Activated CD4-positive, alpha-beta T cell treated with anti-CD3 and anti-CD28 coated beads for 24 hours (primary cell): ENCODE measurements around the gene CACNA1F.

Source experiments
- DNase-seq, 2 donors: peaks; one replicate each; pipeline ENCODE4 v3.0.0-alpha.2; 2020; ENCODE audit warnings: low read depth in 2 of 2

Gene CACNA1F

GRCh38 chrX:49199315-49199595 is 33.9 kb downstream of the CACNA1F start:
- DNase-seq = no peak

- no peak for DNase-seq
Measured at GRCh38 chrX:49198540-49199314, 34.4 kb downstream of the CACNA1F start.

- DNase-seq = no peak
Measured at GRCh38 chrX:49197543-49198087, 35.5 kb downstream of the CACNA1F start.

- DNase-seq = no peak
Measured at GRCh38 chrX:49193542-49193964, 39.6 kb downstream of the CACNA1F start.

GRCh38 chrX:49192722-49193328 is 40.3 kb downstream of the CACNA1F start:
- DNase-seq = no peak

GRCh38 chrX:49191574-49192011 is 41.5 kb downstream of the CACNA1F start:
- DNase-seq = no peak

GRCh38 chrX:49190821-49191573 is 42.1 kb downstream of the CACNA1F start:
- DNase-seq = peak; percentile 54 to 73

GRCh38 chrX:49189606-49190005 is 43.5 kb downstream of the CACNA1F start:
- DNase-seq = no peak

GRCh38 chrX:49188468-49189076 is 44.6 kb downstream of the CACNA1F start:
- no peak for DNase-seq

GRCh38 chrX:49187526-49187925 is 45.6 kb downstream of the CACNA1F start:
- no peak for DNase-seq

- no peak for DNase-seq
Measured at GRCh38 chrX:49187028-49187394, 46.1 kb downstream of the CACNA1F start.

GRCh38 chrX:49186125-49187027 is 46.8 kb downstream of the CACNA1F start, which contains the start of gene PRICKLE3:
PRICKLE3 (minus strand) TSS chrX:49186373; CDS start chrX:49186297, 76 bp downstream.
- DNase-seq = peak; percentile 47 to 60

- no peak for DNase-seq
Measured at GRCh38 chrX:49184294-49185281, 48.6 kb downstream of the CACNA1F start.

GRCh38 chrX:49183701-49184281 is 49.3 kb downstream of the CACNA1F start:
- DNase-seq = no peak

GRCh38 chrX:49179358-49179757 is 53.8 kb downstream of the CACNA1F start:
- DNase-seq = no peak

GRCh38 chrX:49178537-49178936 is 54.6 kb downstream of the CACNA1F start:
- no peak for DNase-seq

- DNase-seq = no peak
Measured at GRCh38 chrX:49177873-49178480, 55.2 kb downstream of the CACNA1F start.

GRCh38 chrX:49177338-49177833 is 55.8 kb downstream of the CACNA1F start:
- DNase-seq = no peak
